Suprapubic skin (tissue), 3 donors: ENCODE results near the gene EVI2A.

Source experiments
- CTCF ChIP-seq, 2 donors: fragments of 200-600 bp in 1 of 2; fragments of 450-650 bp in 1 of 2; sonication (generic) in 1 of 2; IDR thresholded peaks; one replicate each; pipeline ENCODE4 v1.5.1; 2016 to 2019; ENCODE audit warnings: antibody characterized with exemption in 2 of 2, mild to moderate bottlenecking in 1 of 2, moderate library complexity in 1 of 2
- EP300 ChIP-seq: sonication (generic); formaldehyde crosslinking; IDR thresholded peaks from one replicate; pipeline ENCODE4 v1.6.1; 2017; ENCODE audit warnings: antibody characterized with exemption
- POLR2A ChIP-seq, 2 donors: fragments of 450-650 bp; IDR thresholded peaks; one replicate each; pipeline ENCODE4 v1.6.1; 2017; ENCODE audit warnings: antibody characterized with exemption in 2 of 2, mild to moderate bottlenecking in 2 of 2, moderate library complexity in 2 of 2

GRCh38 chr17:31313982-31314781 lies 7.2 kb downstream of the EVI2A start, which contains the start of gene EVI2B:
- TF ChIP-seq EP300 (no peak), POLR2A (IDR thresholded peaks at IDR 0.05) (no peak), CTCF (IDR thresholded peaks at IDR 0.05) (no peak)
